H1 (cell line): ENCODE data around the gene TMPRSS13. TPM values are rescaled to one million over a fixed set of nuclear protein-coding genes. Genes with fewer than 3 reads are reported as not detected.

Source experiments
- CTCF ChIA-PET: fragments of 300-600 bp; sonication (Branson Sonifier 250); formaldehyde crosslinking; loops from one replicate; lab custom pipeline; 2021; ENCODE audit not compliant: partially characterized antibody; lab: Charles Lee
- POLR2A ChIA-PET: fragments of 300-600 bp; sonication (Branson Sonifier 250); formaldehyde crosslinking; loops from one replicate; lab custom pipeline; 2021; ENCODE audit warnings: inconsistent platforms; ENCODE audit not compliant: partially characterized antibody; lab: Charles Lee
- DNase-seq, 2 experiments: peaks; one replicate each; pipeline versions ENCODE4 v3.0.0 to v3.0.0-alpha.2; 2010 to 2022; ENCODE audit warnings: low spot score in 2 of 2, low read depth in 1 of 2, mixed read lengths in 1 of 2
- FAIRE-seq: peaks from 2 replicates; lab custom pipeline; 2011; peaks lifted over from hg19 to GRCh38; lab: Jason Lieb, UNC
- H2AFZ ChIP-seq: 2 replicates; pipeline ENCODE4 v1.8.1; 2012; ENCODE audit warnings: low read length, inconsistent platforms
- H2AK5ac ChIP-seq: 2 replicates; pipeline ENCODE4 v1.6.1; 2013; ENCODE audit warnings: low read depth, low read length
- H2BK120ac ChIP-seq: replicated peaks from 2 replicates; pipeline ENCODE3; 2013; ENCODE audit warnings: low read depth, low read length, inconsistent platforms
- H2BK12ac ChIP-seq: 2 replicates; pipeline ENCODE4 v1.6.1; 2013; ENCODE audit warnings: low read depth, low read length
- H2BK15ac ChIP-seq: 2 replicates; pipeline ENCODE4 v1.6.1; 2013; ENCODE audit warnings: low read length
- H2BK20ac ChIP-seq: 2 replicates; pipeline ENCODE4 v1.6.1; 2013; ENCODE audit warnings: low read length
- H2BK5ac ChIP-seq: 2 replicates; pipeline ENCODE4 v1.6.1; 2013; ENCODE audit warnings: low read depth, low read length
- H3K14ac ChIP-seq: 2 replicates; pipeline ENCODE4 v1.6.1; 2013; ENCODE audit warnings: inconsistent platforms; ENCODE audit not compliant: insufficient read length
- H3K18ac ChIP-seq: 2 replicates; pipeline ENCODE4 v1.6.1; 2013; ENCODE audit warnings: low read length; ENCODE audit errors: extremely low read depth
- H3K23ac ChIP-seq: 2 replicates; pipeline ENCODE4 v1.6.1; 2013; ENCODE audit warnings: inconsistent platforms; ENCODE audit not compliant: insufficient read length
- H3K23me2 ChIP-seq: 2 replicates; pipeline ENCODE4 v1.6.1; 2013; ENCODE audit warnings: low read depth, low read length
- H3K27ac ChIP-seq: 2 replicates; pipeline ENCODE4 v1.6.1; 2011; ENCODE audit warnings: low read depth, low read length, inconsistent platforms
- H3K27me3 ChIP-seq, 4 experiments: replicated peaks in 1 of 4; 1 replicate in 1 of 4; 2 replicates in 3 of 4; pipeline versions ENCODE4 v1.6.1 to v1.8.1; 2011 to 2013; ENCODE audit warnings: low read length in 3 of 4, mild to moderate bottlenecking in 3 of 4, inconsistent platforms in 2 of 4, mixed read lengths in 2 of 4, moderate library complexity in 1 of 4; ENCODE audit not compliant: control insufficient read depth in 3 of 4, insufficient read depth in 3 of 4; ENCODE audit errors: extremely low read depth in 1 of 4
- H3K36me3 ChIP-seq, 4 experiments: 2 replicates each; pipeline versions ENCODE4 v1.6.1 to v1.8.1; 2011 to 2013; ENCODE audit warnings: mild to moderate bottlenecking in 4 of 4, low read length in 3 of 4, moderate library complexity in 2 of 4, control low read depth in 1 of 4, inconsistent platforms in 1 of 4; ENCODE audit not compliant: insufficient read depth in 4 of 4, control insufficient read depth in 2 of 4
- H3K4ac ChIP-seq: replicated peaks from 2 replicates; pipeline ENCODE3; 2013; ENCODE audit warnings: low read length, low read depth, mixed read lengths, inconsistent platforms; ENCODE audit not compliant: insufficient read length
- H3K4me1 ChIP-seq, 4 experiments: replicated peaks in 1 of 4; 1 replicate in 1 of 4; 2 replicates in 3 of 4; pipeline versions ENCODE4 v1.6.1 to v1.8.1; 2011 to 2013; ENCODE audit warnings: low read length in 3 of 4, inconsistent platforms in 2 of 4, mixed read lengths in 1 of 4; ENCODE audit not compliant: insufficient read depth in 4 of 4, control insufficient read depth in 3 of 4
- H3K4me2 ChIP-seq, 2 experiments: 2 replicates each; pipeline versions ENCODE4 v1.6.1 to v1.8.1; 2011 to 2013; ENCODE audit warnings: low read depth in 2 of 2, low read length in 2 of 2, control low read depth in 1 of 2, inconsistent platforms in 1 of 2, mild to moderate bottlenecking in 1 of 2; ENCODE audit not compliant: insufficient read depth in 1 of 2
- H3K4me3 ChIP-seq, 4 experiments: fragments of 200-600, 300-600 bp in 1 of 4; sonication (generic), shearing (Covaris generic), sonication (Bioruptor Twin) in 1 of 4; 2 replicates each; pipeline versions ENCODE4 v1.5.1 to v1.8.1; 2011 to 2016; ENCODE audit warnings: low read length in 4 of 4, low read depth in 3 of 4, control low read depth in 2 of 4, inconsistent platforms in 2 of 4, mild to moderate bottlenecking in 2 of 4, mixed read lengths in 1 of 4, moderate library complexity in 1 of 4; ENCODE audit not compliant: insufficient read depth in 2 of 4; ENCODE audit errors: extremely low read depth in 1 of 4
- H3K56ac ChIP-seq: replicated peaks from 2 replicates; pipeline ENCODE3; 2013; ENCODE audit warnings: low read depth, mild to moderate bottlenecking, mixed read lengths, low read length, inconsistent platforms; ENCODE audit not compliant: insufficient read length
- H3K79me1 ChIP-seq: 2 replicates; pipeline ENCODE4 v1.6.1; 2013; ENCODE audit warnings: low read depth, low read length, control low read depth
- H3K79me2 ChIP-seq, 2 experiments: 2 replicates each; pipeline versions ENCODE4 v1.6.1 to v1.8.1; 2012 to 2013; ENCODE audit warnings: low read length in 2 of 2, mild to moderate bottlenecking in 2 of 2, inconsistent platforms in 1 of 2; ENCODE audit not compliant: insufficient read depth in 2 of 2, control insufficient read depth in 1 of 2
- H3K9ac ChIP-seq, 4 experiments: replicated peaks in 1 of 4; 1 replicate in 1 of 4; 2 replicates in 3 of 4; pipeline versions ENCODE4 v1.6.1 to v1.8.1; 2011 to 2013; ENCODE audit warnings: low read depth in 3 of 4, low read length in 3 of 4, control low read depth in 2 of 4, mild to moderate bottlenecking in 2 of 4, moderate library complexity in 2 of 4, inconsistent platforms in 1 of 4; ENCODE audit errors: extremely low read depth in 1 of 4
- H3K9me3 ChIP-seq, 2 experiments: 2 replicates each; pipeline versions ENCODE4 v1.6.1 to v1.8.1; 2012 to 2013; ENCODE audit warnings: mild to moderate bottlenecking in 2 of 2, moderate library complexity in 2 of 2, control low read depth in 1 of 2, inconsistent platforms in 1 of 2, low read depth in 1 of 2, low read length in 1 of 2, mixed read lengths in 1 of 2; ENCODE audit not compliant: insufficient read depth in 2 of 2
- H4K20me1 ChIP-seq, 2 experiments: replicated peaks in 1 of 2; 2 replicates each; pipeline versions ENCODE3 to v1.8.1; 2011 to 2013; ENCODE audit warnings: inconsistent platforms in 2 of 2, low read length in 2 of 2, mild to moderate bottlenecking in 1 of 2; ENCODE audit not compliant: insufficient read depth in 2 of 2, control insufficient read depth in 1 of 2
- H4K5ac ChIP-seq: 2 replicates; pipeline ENCODE4 v1.6.1; 2013; ENCODE audit warnings: low read length, low read depth, mixed read lengths, inconsistent platforms; ENCODE audit not compliant: insufficient read length
- H4K8ac ChIP-seq: 2 replicates; pipeline ENCODE4 v1.8.0; 2013; ENCODE audit warnings: mild to moderate bottlenecking, moderate library complexity, low read length, inconsistent platforms; ENCODE audit not compliant: insufficient read depth; ENCODE audit errors: extremely low read depth
- H4K91ac ChIP-seq: replicated peaks from 2 replicates; pipeline ENCODE3; 2013; ENCODE audit warnings: low read length, mixed read lengths, inconsistent platforms; ENCODE audit not compliant: insufficient read length
- ATF3 ChIP-seq: IDR thresholded peaks from 2 replicates; pipeline ENCODE4 v1.6.1; 2011; ENCODE audit warnings: low read depth, mild to moderate bottlenecking, low read length; ENCODE audit not compliant: insufficient read depth
- BCL11A ChIP-seq, 2 experiments: IDR thresholded peaks; one replicate each; pipeline ENCODE4 v1.6.1; 2011; ENCODE audit warnings: low read depth in 2 of 2, low read length in 2 of 2, mild to moderate bottlenecking in 2 of 2
- BRCA1 ChIP-seq: IDR thresholded peaks from 2 replicates; pipeline ENCODE4 v1.6.1; 2012; ENCODE audit warnings: low read depth, low read length, improper control_type of control experiment
- CBX8 ChIP-seq: fragments of 300-800, 300-1000 bp; sonication (generic); IDR thresholded peaks from 2 replicates; pipeline ENCODE4 v1.7.1; 2016; ENCODE audit warnings: low read depth, low read length, borderline replicate concordance
- CTBP2 ChIP-seq: IDR thresholded peaks from 2 replicates; pipeline ENCODE4 v1.7.0; 2011; ENCODE audit warnings: borderline replicate concordance, mild to moderate bottlenecking, moderate library complexity, mixed read lengths, low read length; ENCODE audit not compliant: insufficient read depth, insufficient read length
- EGR1 ChIP-seq: IDR thresholded peaks from 2 replicates; pipeline ENCODE4 v1.6.1; 2011; ENCODE audit warnings: low read depth, low read length, borderline replicate concordance
- EP300 ChIP-seq, 2 experiments: IDR thresholded peaks; 1 replicate in 1 of 2; 2 replicates in 1 of 2; pipeline ENCODE4 v1.6.1; 2011 to 2012; ENCODE audit warnings: low read depth in 2 of 2, low read length in 2 of 2, mild to moderate bottlenecking in 2 of 2, borderline replicate concordance in 1 of 2, inconsistent platforms in 1 of 2, moderate library complexity in 1 of 2
- HDAC2 ChIP-seq, 2 experiments: fragments of 300-600 bp in 1 of 2; sonication (generic) in 1 of 2; IDR thresholded peaks; 2 replicates each; pipeline ENCODE4 v1.6.1; 2011 to 2012; ENCODE audit warnings: low read depth in 2 of 2, low read length in 2 of 2, mild to moderate bottlenecking in 2 of 2, moderate library complexity in 2 of 2, borderline replicate concordance in 1 of 2, inconsistent platforms in 1 of 2
- MAFK ChIP-seq: IDR thresholded peaks from 2 replicates; pipeline ENCODE4 v1.6.1; 2012; ENCODE audit warnings: low read depth, mild to moderate bottlenecking, improper control_type of control experiment, low read length
- NANOG ChIP-seq: IDR thresholded peaks from 2 replicates; pipeline ENCODE4 v1.6.1; 2011; ENCODE audit warnings: low read length, low read depth, mild to moderate bottlenecking, inconsistent platforms; ENCODE audit not compliant: insufficient read depth, poor library complexity, severe bottlenecking
- PHF8 ChIP-seq: fragments of 200-600 bp; sonication (generic); conservative IDR thresholded peaks from 2 replicates; pipeline ENCODE4 v1.7.1; 2012; ENCODE audit warnings: low read depth, mild to moderate bottlenecking, inconsistent platforms, low read length, moderate library complexity
- TEAD4 ChIP-seq: IDR thresholded peaks from 2 replicates; pipeline ENCODE4 v1.6.1; 2012; ENCODE audit warnings: low read depth, low read length, inconsistent platforms, mixed read lengths
- WGBS, 2 experiments: shearing (Covaris generic) in 1 of 2; methylation state at CpG; one replicate each; pipeline versions ENCODE4 v1.1.6 to v1.1.7; 2013 to 2015; ENCODE audit warnings: low lambda C conversion rate in 2 of 2, mixed read lengths in 2 of 2, inconsistent platforms in 1 of 2, low coverage in 1 of 2, missing lambda C conversion rate in 1 of 2; ENCODE audit not compliant: insufficient replicate concordance in 2 of 2, insufficient coverage in 1 of 2, insufficient read length in 1 of 2; ENCODE audit errors: extremely low coverage in 1 of 2, missing lambda C conversion rate in 1 of 2; 5-methylcytosine and 5-hydroxymethylcytosine counted together
- polyA plus RNA-seq, 7 experiments: library from polyadenylated mRNA; depleted of rRNA in 3 of 7; stranded (reverse) in 5 of 7; unstranded in 2 of 7; fragments of >200 nt in 5 of 7; fragments of 200-250 nt in 2 of 7; gene quantifications; 1 replicate in 5 of 7; 2 replicates in 1 of 7; 4 replicates in 1 of 7; pipeline versions ENCODE4 v1.2.1 to v1.2.3, GENCODE V29; 2011 to 2013; ENCODE audit warnings: missing spikeins in 2 of 7, mixed read lengths in 2 of 7
- total RNA-seq: library from RNA; stranded (reverse); fragmentation: NEBNext Ultra II Directional; extraction: Animal tissue kit (Norgen Biotek cat#: 25700); gene quantifications from 2 replicates; pipeline ENCODE4 v1.2.1, GENCODE V29; 2021

The TMPRSS13 gene
- total and polyA plus RNA-seq, 2 of the 8 experiments (the other 6 are each of a cell fraction or from before 2014, with no cell fraction given), result 0.61 to 0.79 TPM

- no peak overlapping the region for H4K91ac ChIP-seq
- H3K79me1 ChIP-seq, result no peaks in the 10 kb centered on the region
- 64% methylated on average over 3 of the region's 3 CpGs; no CpG with 5 or more reads in 1 of the 2 experiments for WGBS, 2 experiments
- CTCF ChIA-PET, result interaction anchor here (1.0 to 3.4 kb wide), 5 partner anchors 8 to 278 kb away, joined by 3 to 16 read pairs (median 3); no protein-coding TSS in a partner anchor
- peaks cover 0 to 7% (median 4%) of the 10 kb centered on the region in 4 experiments; a peak in 5 of 7 replicates for H3K4me1 ChIP-seq
- H2BK15ac ChIP-seq, result no peak overlapping the region
- no peak overlapping the region for H3K27ac ChIP-seq
- FAIRE-seq (no peak), DNase-seq (no peak)
- no peaks in the 10 kb centered on the region for H4K20me1 ChIP-seq
- POLR2A ChIA-PET, result no interaction called here
- no peaks in the 10 kb centered on the region for H3K36me3 ChIP-seq
- no peak overlapping the region for H2AFZ ChIP-seq
- H3K4me2 ChIP-seq, result no peak overlapping the region
- H2BK120ac ChIP-seq, result no peak overlapping the region
- no peak overlapping the region for H3K14ac ChIP-seq
- H2BK5ac ChIP-seq, result no peak overlapping the region
- H2AK5ac ChIP-seq, result no peak overlapping the region
- H3K23ac ChIP-seq, result no peak overlapping the region
- no peak overlapping the region for H3K18ac ChIP-seq
- peaks cover 0 to 3% of the 10 kb centered on the region in 2 experiments; a peak in 1 of 4 replicates for H3K9me3 ChIP-seq
- H4K5ac ChIP-seq, result no peak overlapping the region
- no peak overlapping the region for H4K8ac ChIP-seq
- H3K27me3 ChIP-seq, result no peaks in the 10 kb centered on the region; a peak in 1 of 7 replicates
- no peaks in the 10 kb centered on the region for H3K79me2 ChIP-seq
- H3K4me3 ChIP-seq, result no peak overlapping the region
- H2BK20ac ChIP-seq, result no peak overlapping the region
- H2BK12ac ChIP-seq, result no peak overlapping the region
- H3K4ac ChIP-seq, result no peak overlapping the region
- no peak overlapping the region for H3K56ac ChIP-seq
- H3K9ac ChIP-seq, result no peak overlapping the region
- H3K23me2 ChIP-seq, result no peaks in the 10 kb centered on the region
- TF ChIP-seq MAFK (no peak), HDAC2 (IDR thresholded peaks at IDR 0.05; ENCODE audit: borderline replicate concordance in 1 of 2, low read depth in 2 of 2, low read length in 2 of 2) (no peak), BCL11A (IDR thresholded peaks at IDR 0.05; ENCODE audit: low read depth in 2 of 2, low read length in 2 of 2) (no peak), EP300 (IDR thresholded peaks at IDR 0.05; ENCODE audit: borderline replicate concordance in 1 of 2, low read depth in 2 of 2, low read length in 2 of 2) (no peak), EGR1 (no peak), CTBP2 (no peak), CBX8 (no peak), ATF3 (no peak), TEAD4 (no peak), PHF8 (no peak), NANOG (no peak), BRCA1 (no peak)
Observed at GRCh38 chr11:117852309-117852708, 76.9 kb downstream of the TMPRSS13 start.
